Measurements from ENCODE around the gene URAD.
"Not testable (repeated sequence)": the region's sequence is repeated elsewhere in the genome, so short reads cannot be mapped to it uniquely, and the experiment has no call there.

URAD gene

DNA sequence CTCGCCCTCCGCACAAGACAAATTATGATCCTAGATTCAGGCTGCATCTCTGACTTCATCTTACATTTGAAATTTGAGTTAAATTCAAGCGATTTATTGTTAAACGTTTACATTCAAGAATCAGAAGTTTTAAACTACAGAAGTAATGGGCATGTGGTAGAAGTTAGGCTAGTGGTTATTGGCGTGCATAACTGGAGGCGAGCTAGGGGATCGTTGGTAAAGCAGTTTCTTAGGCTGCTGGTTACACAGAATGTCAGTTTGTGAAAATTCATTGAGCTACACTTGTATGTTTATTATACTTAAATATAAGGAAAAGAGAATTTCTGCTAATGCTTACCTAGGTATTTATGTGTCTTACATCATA lies 18.6 kb downstream of the URAD start:
- DNase-seq, result no peak

DNA sequence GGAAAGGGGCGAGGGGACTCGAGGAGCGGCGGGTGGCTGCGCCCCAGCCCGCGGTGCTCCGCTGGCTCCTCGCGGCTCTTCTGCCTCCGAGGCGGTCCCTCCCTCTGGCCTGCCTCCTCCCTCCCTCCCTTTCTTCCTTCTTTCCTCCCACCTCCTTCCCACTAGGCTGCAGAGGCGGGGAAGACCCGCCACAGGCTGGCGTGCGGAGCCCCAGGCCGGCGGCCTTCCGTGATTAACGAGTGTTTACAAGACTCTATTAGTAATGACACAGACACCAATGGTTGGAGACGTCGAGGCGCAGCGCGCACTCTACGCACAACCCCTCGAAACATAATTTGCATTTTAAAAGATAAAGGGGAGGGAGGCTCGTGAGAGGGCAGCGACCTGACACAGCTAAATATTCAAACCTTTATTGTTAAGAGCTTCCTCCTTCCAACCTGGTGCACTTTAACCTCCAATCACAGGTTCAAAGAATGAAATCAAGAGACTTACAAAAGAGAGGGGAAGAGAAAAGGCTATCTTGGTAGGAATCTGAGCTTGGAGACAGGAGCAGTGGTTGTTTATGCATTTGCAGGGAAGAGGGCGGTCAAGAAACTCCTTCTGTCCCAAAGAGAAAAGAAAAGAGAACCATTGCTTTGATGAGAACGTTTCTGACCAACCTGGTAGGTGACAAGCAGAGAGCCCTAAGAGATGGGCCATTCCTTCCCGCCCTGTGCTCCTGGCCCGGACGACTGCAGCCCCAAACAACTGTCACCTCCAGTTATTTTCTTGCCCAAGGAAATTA lies 19.2 kb downstream of the URAD start, which contains the start of gene CDX2:
CDX2 (minus strand) TSS at position 234 of the 784 bp plus-strand sequence. CDS start 309 bp downstream, outside the sequence.
- DNase-seq, result no peak

DNA sequence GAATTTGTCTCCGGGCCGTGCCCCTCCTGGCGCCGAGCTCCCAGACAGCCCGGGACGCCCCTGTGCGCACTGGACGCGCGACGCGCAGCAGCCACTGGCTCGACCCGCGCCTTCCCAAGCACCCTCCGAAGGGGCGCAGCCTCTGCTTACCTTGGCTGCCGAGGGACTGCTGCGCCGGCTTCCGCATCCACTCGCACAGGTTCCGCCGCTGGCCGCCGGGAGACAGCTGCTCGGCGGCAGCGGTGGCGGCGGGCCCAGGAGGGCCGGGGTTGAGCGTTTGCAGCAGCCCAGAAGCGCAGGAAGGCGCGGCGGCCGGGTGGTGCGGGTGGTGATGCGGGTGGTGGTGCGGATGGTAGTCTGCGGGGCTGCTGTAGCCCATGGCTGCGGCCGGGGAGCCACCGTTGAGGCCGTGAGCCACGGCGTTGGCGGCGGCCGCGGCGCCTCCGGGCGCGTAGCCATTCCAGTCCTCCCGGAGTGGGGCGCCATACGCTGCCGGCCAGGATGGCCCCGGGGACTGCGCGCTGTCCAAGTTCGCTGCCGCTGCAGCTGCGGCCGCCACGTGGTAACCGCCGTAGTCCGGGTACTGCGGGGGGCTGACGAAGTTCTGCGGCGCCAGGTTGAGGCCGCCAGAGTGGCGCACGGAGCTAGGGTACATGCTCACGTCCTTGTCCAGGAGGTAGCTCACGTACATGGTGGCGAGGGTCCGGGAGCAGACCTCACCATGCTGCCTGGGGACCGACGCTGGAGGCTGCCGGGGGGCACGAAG lies 20.0 kb downstream of the URAD start:
- no peak for DNase-seq

DNA sequence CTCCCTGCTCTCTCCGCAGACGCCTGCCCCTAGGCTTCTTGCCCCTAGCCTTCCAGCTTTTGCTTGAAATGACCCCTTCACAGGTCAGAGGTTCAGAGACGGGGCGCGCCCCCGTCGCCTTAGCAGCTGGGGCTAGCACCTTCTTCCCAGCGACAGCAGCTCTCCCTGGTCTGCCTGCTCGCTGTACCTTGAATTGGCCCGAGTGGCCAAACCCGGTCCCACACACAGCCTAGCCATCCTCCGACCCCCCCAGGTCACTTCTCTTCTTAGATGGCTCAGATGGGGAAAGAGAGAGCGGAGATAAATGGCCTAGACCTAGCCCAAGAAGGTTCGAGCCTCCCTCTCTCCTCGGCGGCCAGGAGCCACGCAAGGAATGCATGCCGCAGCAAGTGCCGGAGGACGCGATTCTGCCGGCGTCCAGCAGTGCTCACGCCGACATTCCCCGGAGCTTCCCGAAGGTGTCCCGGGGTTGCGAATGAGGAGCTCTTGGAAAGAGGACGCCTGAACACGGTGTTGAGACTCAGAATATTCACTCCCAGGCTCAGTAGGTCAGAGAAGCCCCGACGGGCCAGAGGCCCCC lies 20.7 kb downstream of the URAD start:
- DNase-seq, result no peak

DNA sequence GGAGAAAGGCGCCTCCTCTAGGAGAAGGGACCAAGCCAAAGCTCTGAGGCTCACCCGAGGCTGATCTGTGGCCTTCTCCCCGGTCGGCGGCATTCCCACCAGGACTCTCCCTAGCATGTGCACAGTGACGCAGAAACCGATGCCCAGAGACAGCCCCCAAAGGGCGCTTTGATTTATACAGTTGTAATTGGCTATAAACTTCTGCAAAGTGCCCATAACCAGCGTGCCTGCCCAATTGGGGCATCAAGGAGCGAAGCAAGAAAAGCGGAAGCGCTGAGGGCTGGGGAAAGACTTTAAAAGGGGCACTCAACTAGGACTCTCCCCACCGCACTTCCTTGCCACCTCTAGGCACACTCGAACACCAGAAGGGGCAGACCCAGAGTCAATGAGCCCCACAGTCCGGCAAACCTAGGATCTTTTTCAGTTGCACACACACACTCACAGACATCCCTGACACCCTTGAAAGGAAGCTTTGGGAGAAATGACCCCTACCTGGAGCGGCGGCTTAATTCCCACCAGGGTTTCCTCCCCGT lies 21.2 kb downstream of the URAD start:
- DNase-seq, result peak; percentile 49

DNA sequence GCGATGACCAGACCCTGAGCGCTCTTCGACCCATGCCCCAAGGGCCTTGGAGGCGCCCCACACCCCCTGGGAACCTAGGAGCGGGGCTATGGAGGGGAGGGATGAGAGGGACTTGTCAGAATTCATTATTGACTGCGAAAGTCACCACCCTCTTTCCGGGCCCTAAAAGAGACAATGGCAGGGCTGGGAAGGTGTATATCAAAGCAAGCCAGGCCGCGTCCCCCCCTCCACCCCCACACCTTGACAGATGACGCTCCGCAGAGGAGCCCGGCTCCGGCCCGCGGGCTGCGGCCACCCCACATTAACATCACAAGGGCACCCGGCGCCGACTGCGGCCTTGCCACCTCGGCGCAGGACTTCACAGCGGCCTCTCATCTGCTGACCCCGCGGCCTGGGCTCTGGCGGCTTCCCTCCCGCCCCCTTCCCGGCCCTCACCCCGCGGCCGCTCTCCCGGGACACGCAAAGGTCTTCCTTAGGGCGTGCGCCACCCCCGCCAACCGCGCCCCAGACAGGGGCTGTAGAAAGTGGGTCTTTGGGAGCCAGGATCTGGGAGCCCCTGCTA lies 21.8 kb downstream of the URAD start:
- DNase-seq, result no peak

DNA sequence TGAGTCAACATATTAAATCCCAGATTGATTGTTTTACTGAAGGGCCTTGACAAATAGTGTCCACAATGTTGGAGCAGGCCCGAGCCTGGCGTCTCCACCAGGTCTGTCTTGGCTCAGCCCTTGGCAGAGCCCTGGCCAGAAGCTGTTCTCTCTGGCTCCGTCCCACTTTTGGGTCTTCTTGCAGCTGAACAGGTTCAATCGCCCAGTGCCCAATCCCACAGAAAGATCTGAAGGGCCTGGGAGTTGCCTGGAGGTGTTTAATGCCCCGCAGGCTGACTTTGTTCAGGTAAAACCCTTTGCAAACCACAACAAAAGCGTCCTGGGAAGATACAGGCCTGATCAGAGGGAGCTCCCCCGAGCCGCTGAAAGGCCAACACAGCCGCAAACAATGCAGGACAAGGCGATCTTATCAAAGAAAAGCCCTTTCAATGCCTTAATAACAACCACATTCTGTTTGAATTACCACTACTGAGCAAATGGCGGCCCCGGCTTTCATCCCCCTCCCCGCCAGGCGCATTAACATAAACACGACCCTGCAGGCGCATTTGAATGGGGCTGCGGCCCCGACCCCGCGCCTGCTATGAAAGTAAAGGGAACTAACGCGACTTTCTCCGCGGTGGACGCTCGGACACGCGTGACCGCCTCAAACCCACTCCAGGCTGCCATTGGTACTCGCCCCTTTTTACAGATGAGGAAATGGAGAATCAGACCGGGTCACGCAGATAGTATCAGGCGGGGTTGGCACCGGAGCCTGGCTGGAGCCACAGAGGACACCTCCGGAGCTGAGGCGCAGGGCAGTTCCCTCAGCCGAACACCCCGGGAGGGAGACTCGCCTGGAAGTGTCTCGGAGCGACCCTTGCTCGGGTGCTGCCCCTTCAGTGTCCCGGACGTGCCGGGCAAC lies 22.5 kb downstream of the URAD start:
- DNase-seq, result no peak

DNA sequence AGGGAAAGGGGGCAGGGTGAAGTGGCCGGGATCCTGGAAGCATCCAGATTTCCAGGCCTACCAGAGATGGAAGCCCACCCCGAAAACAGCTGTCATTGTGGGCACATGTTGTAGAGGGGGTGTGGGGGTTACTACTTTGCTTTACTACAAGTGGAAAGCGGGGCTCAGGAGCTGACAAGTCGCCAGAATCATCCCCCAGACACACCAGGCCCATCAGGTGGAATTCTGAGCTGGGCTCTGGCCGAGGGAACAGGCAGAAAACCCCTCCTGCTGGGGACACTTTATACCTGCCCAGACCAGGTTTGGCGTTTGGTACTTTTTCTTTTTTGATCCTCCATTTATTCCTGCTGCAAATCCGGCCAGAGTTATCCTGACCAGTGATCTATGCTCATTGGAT lies 23.2 kb downstream of the URAD start:
- no peak for DNase-seq

DNA sequence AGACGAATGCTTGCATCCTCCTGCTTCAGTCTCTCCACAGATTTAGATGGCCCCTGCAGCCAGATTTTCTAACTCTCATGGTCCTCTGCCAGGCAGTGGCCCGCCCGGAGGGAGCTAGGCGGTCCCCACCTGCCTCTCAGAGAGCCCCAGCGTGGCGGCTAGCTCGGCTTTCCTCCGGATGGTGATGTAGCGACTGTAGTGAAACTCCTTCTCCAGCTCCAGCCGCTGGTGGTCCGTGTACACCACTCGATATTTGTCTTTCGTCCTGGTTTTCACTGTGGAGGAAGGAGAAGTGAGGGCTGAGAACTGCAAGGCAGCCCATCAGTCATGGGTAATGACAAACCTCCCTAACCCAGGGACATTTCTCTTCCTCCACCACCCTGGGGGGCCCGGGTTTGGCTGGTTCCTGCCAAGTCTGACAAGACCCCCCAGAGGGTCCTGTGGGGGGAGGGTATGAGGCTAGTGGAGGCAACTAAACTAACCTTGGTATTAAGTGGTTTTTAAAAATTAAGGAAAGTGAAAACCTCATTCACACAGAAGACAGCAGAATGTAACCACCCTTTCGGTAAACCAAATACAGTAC lies 23.7 kb downstream of the URAD start:
- DNase-seq, result no peak

DNA sequence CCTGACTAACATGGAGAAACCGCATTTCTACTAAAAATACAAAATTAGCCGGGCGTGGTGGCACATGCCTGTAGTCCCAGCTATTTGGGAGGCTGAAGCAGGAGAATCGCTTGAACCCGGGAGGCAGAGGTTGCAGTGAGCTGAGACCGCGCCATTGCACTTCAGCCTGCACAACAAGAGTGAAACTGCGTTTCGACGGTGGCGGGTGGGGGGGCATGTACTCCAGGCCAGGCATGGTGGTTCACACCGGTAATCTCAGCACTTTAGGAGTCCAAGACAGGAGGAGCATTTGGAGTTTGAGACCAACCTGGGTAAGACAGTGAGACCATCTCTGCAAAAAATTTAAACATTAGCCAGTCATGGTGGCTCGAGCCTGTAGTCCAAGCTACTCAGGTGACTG lies 24.3 kb downstream of the URAD start:
- DNase-seq, result not testable (repeated sequence)

DNA sequence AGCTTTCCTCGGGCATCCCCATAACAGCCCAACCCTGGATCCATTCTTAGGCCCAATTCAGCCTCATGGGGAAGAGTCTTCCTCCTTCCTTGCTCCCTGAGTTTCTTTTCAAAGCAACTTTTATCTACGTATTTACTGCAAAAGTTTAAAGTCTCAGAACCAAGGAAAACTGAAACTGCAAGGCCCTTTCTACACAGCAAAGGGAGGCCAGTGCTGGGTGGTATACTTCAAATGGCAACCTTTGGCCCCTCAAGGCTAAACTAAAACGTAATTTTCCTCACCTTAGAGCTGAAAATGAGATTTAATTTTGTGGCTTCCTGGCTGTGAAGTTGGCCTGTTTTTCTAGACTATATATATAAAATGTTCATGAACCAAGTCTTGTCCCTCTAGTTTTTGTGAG lies 25.0 kb downstream of the URAD start:
- DNase-seq, result no peak

DNA sequence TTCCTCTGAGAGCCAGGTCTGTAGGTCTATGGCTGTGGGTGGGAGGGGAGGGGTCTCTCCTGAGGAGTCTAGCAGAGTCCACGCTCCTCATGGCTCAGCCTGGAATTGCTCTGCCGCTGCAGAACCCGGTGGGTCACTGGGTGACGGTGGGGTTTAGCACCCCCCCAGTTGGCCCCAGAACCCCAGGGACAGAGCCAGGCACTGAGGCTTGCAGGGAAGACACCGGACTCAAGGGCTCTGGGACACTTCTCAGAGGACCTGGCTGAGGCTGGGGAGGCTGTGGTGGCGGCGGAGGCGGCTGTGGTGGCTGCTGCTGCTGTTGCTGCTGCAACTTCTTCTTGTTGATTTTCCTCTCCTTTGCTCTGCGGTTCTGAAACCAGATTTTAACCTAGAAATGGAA lies 25.5 kb downstream of the URAD start:
- no peak for DNase-seq

DNA sequence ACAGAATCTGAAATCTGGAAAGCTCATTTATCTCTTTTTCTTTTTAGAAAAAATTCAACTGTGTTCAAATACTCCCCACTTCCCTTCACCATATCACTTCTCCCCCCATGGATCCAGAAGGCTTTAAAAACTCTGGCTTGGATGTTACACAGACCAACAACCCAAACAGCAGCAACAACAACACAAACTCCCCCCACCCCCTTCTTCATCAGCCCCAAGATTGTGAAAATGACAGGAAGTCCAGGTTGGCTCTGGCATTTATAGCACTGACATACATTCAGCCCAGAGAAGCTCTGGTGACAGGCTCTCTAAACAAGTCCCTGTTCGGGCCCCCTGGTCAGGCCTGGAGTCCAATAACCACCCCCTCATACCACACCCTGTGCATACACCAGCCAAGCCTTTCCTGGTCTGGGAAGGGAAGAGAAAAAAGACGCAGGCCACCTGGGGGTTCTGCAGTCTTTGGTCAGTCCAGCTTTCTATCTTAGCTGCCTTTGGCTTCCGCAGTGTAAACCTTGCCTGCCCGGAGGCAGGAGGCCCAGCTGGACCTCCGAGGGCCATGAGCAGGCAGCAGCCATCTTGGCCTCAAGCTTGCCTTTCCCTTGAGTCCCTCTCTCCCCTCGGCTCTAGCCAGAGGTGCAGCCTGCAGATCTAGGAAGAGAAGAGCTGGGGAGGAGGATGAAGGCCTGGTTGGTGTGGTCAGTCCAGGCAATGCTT lies 26.2 kb downstream of the URAD start:
- DNase-seq, result no peak

DNA sequence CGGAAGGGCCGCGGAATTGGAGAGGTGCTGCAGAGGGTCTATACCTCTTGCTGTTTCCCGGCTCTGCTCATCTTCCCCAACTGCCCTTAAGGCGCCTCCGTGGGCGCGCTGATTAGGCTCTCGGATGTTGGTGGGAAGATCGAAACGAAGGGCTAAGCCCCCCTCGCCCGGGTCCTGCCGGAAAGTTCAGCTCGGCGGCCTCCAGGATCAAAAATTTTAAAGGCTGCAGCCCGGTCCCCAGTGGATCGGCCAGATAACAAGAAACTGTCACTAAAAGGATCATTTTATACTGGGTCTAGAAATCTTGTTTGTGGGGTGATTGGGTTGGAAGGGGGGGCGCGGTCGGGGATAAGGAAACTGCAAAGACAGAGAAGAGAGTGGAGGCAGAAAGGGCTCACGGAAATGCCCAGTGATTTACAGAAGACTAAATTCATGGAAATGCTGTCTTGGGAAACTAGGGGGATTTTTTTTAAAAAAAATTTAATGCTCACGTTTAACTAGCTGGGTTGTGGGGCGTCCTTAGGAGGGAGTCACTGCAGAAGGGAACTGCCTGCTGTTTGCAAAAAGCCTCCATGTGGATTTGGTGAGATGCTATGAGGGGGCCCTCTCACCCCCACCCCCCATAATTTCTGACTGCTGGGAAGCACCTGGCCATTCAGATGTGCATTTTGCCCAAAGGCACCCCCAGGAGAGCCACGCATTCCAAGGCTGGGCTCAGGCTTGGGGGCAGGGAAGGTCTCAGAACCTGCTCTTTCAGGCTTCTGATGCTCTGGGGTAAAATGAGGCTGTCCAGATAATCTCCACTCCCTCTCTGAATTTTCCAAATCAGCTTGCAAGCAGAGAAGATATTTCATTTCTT lies 27.0 kb downstream of the URAD start:
- DNase-seq, result no peak

DNA sequence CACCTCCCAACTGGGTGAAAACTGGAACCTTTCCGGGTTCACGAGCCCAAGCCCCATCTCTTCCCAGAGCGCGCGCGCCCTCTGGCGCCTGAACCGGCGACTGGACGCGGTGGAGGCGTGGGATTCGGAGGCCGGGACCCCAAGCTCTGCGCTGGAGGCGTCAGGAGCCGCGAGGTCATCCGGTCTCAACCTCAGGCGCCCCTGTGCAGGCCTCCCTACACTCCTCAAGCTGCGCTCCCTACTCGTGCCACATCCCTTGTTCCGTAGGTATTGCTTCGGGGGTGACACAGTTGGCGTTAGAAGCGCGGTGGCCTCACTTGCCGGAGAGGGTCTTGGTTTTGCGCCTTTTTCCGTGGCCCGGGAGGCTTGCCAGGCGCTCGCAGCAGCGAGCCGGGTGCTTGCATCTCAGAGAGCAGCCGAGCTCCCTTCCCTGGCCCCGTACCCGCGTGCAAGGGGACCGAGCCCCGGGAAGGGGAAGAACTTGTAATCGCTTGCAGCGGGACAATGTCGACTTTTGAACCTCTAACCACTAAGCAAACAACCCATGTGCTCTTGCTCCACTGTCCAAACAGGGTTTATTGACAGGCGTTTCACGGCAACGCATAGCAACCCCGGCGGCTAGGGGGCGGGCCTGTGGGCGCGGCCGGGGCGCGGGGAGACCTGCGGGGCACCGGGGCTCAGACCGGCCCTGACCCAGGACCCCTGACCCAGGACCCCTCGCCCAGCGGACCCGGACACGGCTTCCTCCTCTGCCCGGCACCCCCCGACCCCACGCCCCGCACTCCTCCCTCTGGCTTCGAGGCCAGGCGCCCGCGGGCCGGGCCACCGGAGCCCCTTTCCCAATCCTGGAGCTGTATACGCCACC lies 27.9 kb downstream of the URAD start:
- DNase-seq, result peak; percentile 71

DNA sequence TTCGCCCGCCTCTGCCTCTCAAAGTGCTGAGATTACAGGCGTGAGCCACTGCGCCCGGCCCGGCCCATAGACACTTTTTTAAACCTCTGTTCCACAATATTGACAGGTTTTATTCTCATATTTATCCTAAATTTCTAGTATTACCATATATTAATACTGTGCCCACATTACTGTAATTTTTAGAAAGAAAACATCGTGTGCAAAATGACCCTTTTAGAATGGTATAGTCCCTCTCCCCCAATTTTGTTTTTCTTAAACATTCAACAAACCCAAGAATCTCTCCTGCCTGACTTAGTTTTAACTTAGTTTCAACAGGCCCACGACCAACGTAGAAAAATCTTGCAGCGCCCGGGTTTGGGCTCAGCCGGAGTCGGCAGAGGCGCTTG lies 28.5 kb downstream of the URAD start:
- DNase-seq, result no peak

DNA sequence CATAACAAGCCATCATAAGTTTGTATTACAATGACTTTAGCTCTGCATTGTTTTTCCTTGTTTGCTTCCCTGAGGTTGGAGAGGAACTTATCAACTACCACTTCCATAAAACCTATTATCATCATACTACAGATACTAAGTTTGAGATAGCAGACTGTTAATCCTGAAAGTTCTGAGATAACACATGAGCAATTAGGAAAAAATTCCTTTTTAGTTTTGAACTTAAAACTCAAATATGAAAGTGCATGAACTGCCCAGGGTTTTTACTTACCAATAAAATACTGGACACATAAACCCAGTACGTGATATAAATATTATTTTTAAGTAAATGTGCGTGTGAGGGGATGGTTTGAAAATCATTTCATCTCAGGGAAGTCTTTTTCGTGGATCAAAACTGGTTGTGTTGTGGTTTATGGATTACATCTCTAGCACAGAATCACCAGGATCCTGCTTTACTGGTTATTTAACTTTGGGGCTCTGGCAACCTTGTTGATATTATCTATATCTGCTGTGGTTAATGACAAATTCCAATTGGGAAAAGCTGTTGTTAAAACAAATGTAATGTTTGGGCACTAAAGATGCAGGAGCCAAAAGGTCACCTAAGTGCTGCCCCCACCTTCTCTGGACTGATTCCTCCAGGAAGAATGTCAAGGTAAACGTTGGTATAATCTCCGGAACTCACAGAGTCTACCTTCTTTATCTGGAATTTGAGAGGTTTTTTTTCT lies 31.8 kb downstream of the URAD start:
- DNase-seq, result no peak

DNA sequence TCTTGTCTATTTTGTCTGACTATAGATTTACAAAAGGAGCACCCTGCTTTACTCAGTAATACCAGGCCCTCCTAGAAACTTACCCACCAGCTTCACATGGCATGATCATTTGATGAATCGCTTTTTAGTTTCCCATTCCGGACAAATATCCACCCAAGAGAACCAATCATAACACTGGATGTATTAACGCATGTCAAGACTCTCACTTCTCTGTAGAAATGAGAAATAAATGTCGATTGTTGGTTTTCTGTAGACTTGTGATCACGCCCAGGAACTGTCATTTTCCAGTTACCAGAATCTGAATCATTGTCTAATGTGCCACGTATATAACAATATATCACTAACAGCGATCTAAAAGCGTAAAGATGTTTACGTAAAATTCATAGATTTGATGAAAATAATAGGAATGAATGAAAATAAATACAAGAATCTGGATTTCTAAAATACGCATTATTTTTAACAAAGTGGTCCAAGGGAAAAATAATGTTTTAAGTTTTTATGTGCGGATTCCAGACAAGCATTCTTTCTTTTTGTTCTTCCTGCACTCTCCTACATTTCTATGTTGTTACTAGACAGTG lies 33.4 kb downstream of the URAD start:
- no peak for DNase-seq

All from MV-4-11 (cell line).